ENCODE results near the gene DTNB. TPM values are rescaled to one million over a fixed set of nuclear protein-coding genes. Genes with fewer than 3 reads are reported as not detected.

Gene DTNB
- total RNA-seq, 1 donor from 2014 or later: 28.9 TPM

DNA sequence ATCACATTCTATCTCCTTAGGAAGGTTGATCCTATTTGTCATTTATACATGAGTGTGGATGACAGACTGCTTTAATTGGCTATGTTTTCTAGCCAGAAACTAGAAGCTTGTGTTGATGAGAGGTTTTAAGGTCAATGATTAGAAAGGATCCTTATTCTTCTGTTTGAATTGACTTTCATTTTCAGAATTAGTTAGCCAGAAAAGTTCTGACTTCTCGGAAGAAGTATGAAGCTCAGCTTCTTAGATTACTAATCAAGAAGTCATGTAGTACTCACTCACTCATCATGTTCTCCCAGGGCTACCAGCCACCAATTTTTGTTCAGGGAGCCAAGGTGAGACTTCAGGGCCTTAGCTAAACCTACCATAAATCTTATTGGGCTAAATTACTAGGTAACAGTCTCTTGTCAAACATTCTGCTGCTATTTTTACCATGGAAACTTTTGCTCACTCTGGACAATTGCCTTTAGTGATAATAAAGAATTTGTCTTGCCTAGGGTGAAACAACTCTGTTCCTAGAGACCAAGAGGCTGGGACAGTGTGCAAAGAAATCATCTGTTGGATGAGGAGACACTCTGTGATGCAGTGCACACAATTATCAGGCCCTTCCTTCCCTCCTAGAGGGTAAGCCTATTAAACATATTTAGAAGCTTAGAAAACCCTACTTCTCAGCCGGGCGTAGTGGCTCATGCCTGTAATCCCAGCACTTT lies 220.0 kb downstream of the DTNB start:
- H3K27ac Mint-ChIP-seq: peak overlapping the region; percentile 82
- ChIA-PET POLR2A (interaction anchor here (0.5 to 1.7 kb wide), 11 partner anchors 10 to 169 kb away, joined by 3 to 18 read pairs (median 4); no protein-coding TSS in a partner anchor), CTCF (interaction anchor here (0.7 to 1.5 kb wide), 4 partner anchors 13 to 77 kb away, joined by 3 to 4 read pairs (median 3); no protein-coding TSS in a partner anchor)
- H3K9me3 Mint-ChIP-seq: no peaks in the 10 kb centered on the region
- ATAC-seq (ENCODE audit: low read depth) (peak; percentile 85), DNase-seq (no peak)
- TF ChIP-seq, protein P1, sequence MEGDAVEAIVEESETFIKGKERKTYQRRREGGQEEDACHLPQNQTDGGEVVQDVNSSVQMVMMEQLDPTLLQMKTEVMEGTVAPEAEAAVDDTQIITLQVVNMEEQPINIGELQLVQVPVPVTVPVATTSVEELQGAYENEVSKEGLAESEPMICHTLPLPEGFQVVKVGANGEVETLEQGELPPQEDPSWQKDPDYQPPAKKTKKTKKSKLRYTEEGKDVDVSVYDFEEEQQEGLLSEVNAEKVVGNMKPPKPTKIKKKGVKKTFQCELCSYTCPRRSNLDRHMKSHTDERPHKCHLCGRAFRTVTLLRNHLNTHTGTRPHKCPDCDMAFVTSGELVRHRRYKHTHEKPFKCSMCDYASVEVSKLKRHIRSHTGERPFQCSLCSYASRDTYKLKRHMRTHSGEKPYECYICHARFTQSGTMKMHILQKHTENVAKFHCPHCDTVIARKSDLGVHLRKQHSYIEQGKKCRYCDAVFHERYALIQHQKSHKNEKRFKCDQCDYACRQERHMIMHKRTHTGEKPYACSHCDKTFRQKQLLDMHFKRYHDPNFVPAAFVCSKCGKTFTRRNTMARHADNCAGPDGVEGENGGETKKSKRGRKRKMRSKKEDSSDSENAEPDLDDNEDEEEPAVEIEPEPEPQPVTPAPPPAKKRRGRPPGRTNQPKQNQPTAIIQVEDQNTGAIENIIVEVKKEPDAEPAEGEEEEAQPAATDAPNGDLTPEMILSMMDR (IDR thresholded peaks at IDR 0.05): no peak
- H3K36me3 Mint-ChIP-seq (ENCODE audit: low read depth): peaks cover 15% of the 10 kb centered on the region
- peaks cover 39% of the 10 kb centered on the region for H3K4me1 Mint-ChIP-seq
- H3K4me3 Mint-ChIP-seq: peak overlapping the region; percentile 44
- H3K27me3 Mint-ChIP-seq: no peaks in the 10 kb centered on the region
- intact Hi-C loops (cut with micrococcal nuclease): loop anchor here (2.0 to 5.0 kb wide), 3 partner anchors 19 to 44 kb away; no protein-coding TSS in a partner anchor

GRCh38 chr2:25448808-25449207 lies 224.6 kb downstream of the DTNB start:
- Mint-ChIP-seq H3K9me3 (no peaks in the 10 kb centered on the region), H3K27me3 (no peaks in the 10 kb centered on the region), H3K27ac (no peak overlapping the region), H3K4me3 (no peak overlapping the region), H3K4me1 (peaks cover 67% of the 10 kb centered on the region), H3K36me3 (ENCODE audit: low read depth) (peaks cover 18% of the 10 kb centered on the region)
- ChIA-PET POLR2A (no interaction called here), CTCF (no interaction called here)
- TF ChIP-seq, protein P1 (IDR thresholded peaks at IDR 0.05): no peak
- ATAC-seq (ENCODE audit: low read depth) (no peak), DNase-seq (no peak)
- intact Hi-C loops (cut with micrococcal nuclease): no loop called here

GRCh38 chr2:25447018-25447417 lies 226.4 kb downstream of the DTNB start:
- no peak overlapping the region for H3K27ac Mint-ChIP-seq
- no peaks in the 10 kb centered on the region for H3K9me3 Mint-ChIP-seq
- H3K4me1 Mint-ChIP-seq: peaks cover 52% of the 10 kb centered on the region
- intact Hi-C loops (cut with micrococcal nuclease): no loop called here
- no peak for ATAC-seq (ENCODE audit: low read depth)
- CTCF ChIA-PET: no interaction called here
- no peak overlapping the region for H3K4me3 Mint-ChIP-seq
- POLR2A ChIA-PET: interaction anchor here (0.7 to 1.1 kb wide), 3 partner anchors 27 to 118 kb away, joined by 3 to 5 read pairs (median 4); no protein-coding TSS in a partner anchor
- H3K27me3 Mint-ChIP-seq: no peaks in the 10 kb centered on the region
- peaks cover 18% of the 10 kb centered on the region for H3K36me3 Mint-ChIP-seq (ENCODE audit: low read depth)
- DNase-seq: no peak
- TF ChIP-seq, protein P1 (IDR thresholded peaks at IDR 0.05): no peak

DNA sequence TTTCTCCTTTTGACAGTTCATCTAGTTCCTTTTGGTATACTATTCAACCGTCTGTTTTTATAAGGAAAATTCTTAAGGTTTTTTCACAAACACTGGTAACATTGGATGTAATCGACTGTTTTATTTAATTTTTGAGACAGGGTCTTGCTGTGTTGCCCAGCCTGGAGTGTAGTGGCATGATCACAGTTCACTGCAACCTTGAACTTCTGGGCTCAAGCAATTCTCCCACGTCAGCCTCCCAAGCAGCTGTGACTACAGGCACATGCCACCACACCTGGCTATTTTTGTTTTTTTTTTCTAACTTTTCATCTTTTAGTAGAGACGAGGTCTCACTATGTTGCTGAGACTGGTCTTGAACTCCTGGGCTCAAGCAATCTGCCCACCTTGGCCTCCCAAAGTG lies 227.3 kb downstream of the DTNB start:
- DNase-seq: no peak
- H3K27ac Mint-ChIP-seq: no peak overlapping the region
- CTCF ChIA-PET: interaction anchor here (1.6 kb wide), 1 partner anchor 84 kb away, joined by 4 read pairs; no protein-coding TSS in a partner anchor
- intact Hi-C loops (cut with micrococcal nuclease): no loop called here
- POLR2A ChIA-PET: interaction anchor here (0.7 to 1.4 kb wide), 2 partner anchors 21 to 26 kb away, joined by 3 to 4 read pairs; no protein-coding TSS in a partner anchor
- no peak overlapping the region for H3K4me3 Mint-ChIP-seq
- TF ChIP-seq, protein P1 (IDR thresholded peaks at IDR 0.05): no peak
- no peaks in the 10 kb centered on the region for H3K27me3 Mint-ChIP-seq
- H3K36me3 Mint-ChIP-seq (ENCODE audit: low read depth): peaks cover 12% of the 10 kb centered on the region
- no peaks in the 10 kb centered on the region for H3K9me3 Mint-ChIP-seq
- no peak for ATAC-seq (ENCODE audit: low read depth)
- H3K4me1 Mint-ChIP-seq: peaks cover 45% of the 10 kb centered on the region

- no peak for DNase-seq
- Mint-ChIP-seq H3K9me3 (no peaks in the 10 kb centered on the region), H3K27ac (no peak overlapping the region), H3K36me3 (ENCODE audit: low read depth) (peaks cover 10% of the 10 kb centered on the region), H3K4me3 (no peak overlapping the region), H3K27me3 (no peaks in the 10 kb centered on the region), H3K4me1 (peaks cover 43% of the 10 kb centered on the region)
- ChIA-PET CTCF (interaction anchor here (1.6 kb wide), 1 partner anchor 83 kb away, joined by 4 read pairs; no protein-coding TSS in a partner anchor), POLR2A (interaction anchor here (0.7 to 1.4 kb wide), 2 partner anchors 21 to 25 kb away, joined by 3 to 4 read pairs; no protein-coding TSS in a partner anchor)
- TF ChIP-seq, protein P1 (IDR thresholded peaks at IDR 0.05): no peak
- no peak for ATAC-seq (ENCODE audit: low read depth)
- intact Hi-C loops (cut with micrococcal nuclease): no loop called here
Observed at GRCh38 chr2:25445464-25445863, 227.9 kb downstream of the DTNB start.

Data from activated B cell treated with CpG ODN at 0.5 μM for 24 hours (primary cell).